GM23338 (cell line): Measurements from ENCODE around the gene TLR6.

Experiments
- CREB1 ChIP-seq: fragments of 250-450 bp; sonication (Bioruptor Pico); IDR thresholded peaks from 2 replicates; pipeline ENCODE4 v1.5.0; 2020; ENCODE audit warnings: low read depth, mild to moderate bottlenecking, moderate library complexity
- EZH2 ChIP-seq: fragments of 200-600 bp; sonication (generic); IDR thresholded peaks from one replicate; pipeline ENCODE4 v1.8.0; 2017; ENCODE audit warnings: antibody characterized with exemption, mild to moderate bottlenecking, low read depth; ENCODE audit not compliant: unreplicated experiment
- EZH2phosphoT487 ChIP-seq: fragments of 200-600 bp; sonication (generic); IDR thresholded peaks from one replicate; pipeline ENCODE4 v1.8.1; 2018; ENCODE audit warnings: antibody characterized with exemption; ENCODE audit not compliant: unreplicated experiment
- POLR2AphosphoS5 ChIP-seq: IDR thresholded peaks from 2 replicates; pipeline ENCODE4 v1.6.1; 2016; ENCODE audit warnings: antibody characterized with exemption, low read depth
- TF ChIP-seq, protein P1 (sequence below), 2 experiments: fragments of 200-600 bp in 1 of 2; sonication (generic) in 1 of 2; conservative IDR thresholded peaks; 2 replicates each; pipeline versions ENCODE4 v1.5.1 to v1.6.1; 2016 to 2017; ENCODE audit warnings: antibody characterized with exemption in 2 of 2, low read depth in 2 of 2, mild to moderate bottlenecking in 2 of 2, moderate library complexity in 1 of 2
- TF ChIP-seq, protein P2 (sequence below): IDR thresholded peaks from one replicate; pipeline ENCODE4 v1.6.1; 2018; ENCODE audit warnings: antibody characterized with exemption; ENCODE audit not compliant: unreplicated experiment

DNA sequence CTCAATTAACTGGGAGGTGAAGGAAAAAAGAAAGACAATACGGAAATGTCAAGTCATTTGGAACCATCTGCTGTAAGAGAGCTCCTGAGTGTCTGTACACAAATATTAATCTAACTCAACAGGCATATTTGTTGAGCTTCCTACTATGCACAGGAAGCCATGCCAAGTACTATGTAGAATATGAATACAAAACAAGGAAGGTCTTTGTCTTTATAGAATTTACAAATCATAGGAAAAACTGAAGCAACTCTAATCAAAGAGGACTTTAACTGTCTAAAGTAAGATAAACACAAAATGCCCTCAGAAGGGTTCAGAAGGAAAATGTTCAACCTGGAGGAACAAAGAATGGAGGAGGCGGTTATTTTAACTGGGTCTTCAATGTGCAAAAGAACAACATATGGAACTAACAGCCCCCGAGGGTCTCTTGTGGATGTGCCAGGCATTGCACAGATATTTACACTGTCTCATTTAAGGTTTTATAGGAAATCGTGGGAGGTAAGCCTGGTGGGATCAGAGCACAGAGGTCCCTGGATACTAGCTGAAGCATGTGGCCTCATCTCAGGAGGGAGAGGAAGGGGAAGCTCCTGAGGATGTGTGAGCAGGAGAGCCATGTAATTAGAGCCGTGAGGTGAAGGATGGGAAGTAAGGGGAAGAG lies 16.8 kb upstream of the TLR6 start:
- TF ChIP-seq, protein P1, sequence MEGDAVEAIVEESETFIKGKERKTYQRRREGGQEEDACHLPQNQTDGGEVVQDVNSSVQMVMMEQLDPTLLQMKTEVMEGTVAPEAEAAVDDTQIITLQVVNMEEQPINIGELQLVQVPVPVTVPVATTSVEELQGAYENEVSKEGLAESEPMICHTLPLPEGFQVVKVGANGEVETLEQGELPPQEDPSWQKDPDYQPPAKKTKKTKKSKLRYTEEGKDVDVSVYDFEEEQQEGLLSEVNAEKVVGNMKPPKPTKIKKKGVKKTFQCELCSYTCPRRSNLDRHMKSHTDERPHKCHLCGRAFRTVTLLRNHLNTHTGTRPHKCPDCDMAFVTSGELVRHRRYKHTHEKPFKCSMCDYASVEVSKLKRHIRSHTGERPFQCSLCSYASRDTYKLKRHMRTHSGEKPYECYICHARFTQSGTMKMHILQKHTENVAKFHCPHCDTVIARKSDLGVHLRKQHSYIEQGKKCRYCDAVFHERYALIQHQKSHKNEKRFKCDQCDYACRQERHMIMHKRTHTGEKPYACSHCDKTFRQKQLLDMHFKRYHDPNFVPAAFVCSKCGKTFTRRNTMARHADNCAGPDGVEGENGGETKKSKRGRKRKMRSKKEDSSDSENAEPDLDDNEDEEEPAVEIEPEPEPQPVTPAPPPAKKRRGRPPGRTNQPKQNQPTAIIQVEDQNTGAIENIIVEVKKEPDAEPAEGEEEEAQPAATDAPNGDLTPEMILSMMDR (conservative IDR thresholded peaks at IDR 0.05; ENCODE audit: low read depth in 2 of 2) = no peak; a peak in 1 of 4 replicates
- TF ChIP-seq, protein P2, sequence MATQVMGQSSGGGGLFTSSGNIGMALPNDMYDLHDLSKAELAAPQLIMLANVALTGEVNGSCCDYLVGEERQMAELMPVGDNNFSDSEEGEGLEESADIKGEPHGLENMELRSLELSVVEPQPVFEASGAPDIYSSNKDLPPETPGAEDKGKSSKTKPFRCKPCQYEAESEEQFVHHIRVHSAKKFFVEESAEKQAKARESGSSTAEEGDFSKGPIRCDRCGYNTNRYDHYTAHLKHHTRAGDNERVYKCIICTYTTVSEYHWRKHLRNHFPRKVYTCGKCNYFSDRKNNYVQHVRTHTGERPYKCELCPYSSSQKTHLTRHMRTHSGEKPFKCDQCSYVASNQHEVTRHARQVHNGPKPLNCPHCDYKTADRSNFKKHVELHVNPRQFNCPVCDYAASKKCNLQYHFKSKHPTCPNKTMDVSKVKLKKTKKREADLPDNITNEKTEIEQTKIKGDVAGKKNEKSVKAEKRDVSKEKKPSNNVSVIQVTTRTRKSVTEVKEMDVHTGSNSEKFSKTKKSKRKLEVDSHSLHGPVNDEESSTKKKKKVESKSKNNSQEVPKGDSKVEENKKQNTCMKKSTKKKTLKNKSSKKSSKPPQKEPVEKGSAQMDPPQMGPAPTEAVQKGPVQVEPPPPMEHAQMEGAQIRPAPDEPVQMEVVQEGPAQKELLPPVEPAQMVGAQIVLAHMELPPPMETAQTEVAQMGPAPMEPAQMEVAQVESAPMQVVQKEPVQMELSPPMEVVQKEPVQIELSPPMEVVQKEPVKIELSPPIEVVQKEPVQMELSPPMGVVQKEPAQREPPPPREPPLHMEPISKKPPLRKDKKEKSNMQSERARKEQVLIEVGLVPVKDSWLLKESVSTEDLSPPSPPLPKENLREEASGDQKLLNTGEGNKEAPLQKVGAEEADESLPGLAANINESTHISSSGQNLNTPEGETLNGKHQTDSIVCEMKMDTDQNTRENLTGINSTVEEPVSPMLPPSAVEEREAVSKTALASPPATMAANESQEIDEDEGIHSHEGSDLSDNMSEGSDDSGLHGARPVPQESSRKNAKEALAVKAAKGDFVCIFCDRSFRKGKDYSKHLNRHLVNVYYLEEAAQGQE = no peak
- no peak for TF ChIP-seq POLR2AphosphoS5
- no peak for TF ChIP-seq EZH2phosphoT487
- TF ChIP-seq EZH2 = no peak
- TF ChIP-seq CREB1 (CRISPR knock-in tag) = no peak
